H7 (cell line): ENCODE results near the gene CEBPA. TPM values are rescaled to one million over a fixed set of nuclear protein-coding genes. Genes with fewer than 3 reads are reported as not detected.
"Not testable (repeated sequence)": the region's sequence is repeated elsewhere in the genome, so short reads cannot be mapped to it uniquely, and the experiment has no call there.

Experiments
- DNase-seq: peaks from one replicate; pipeline ENCODE4 v3.0.0; 2012
- H3K27me3 ChIP-seq: 2 replicates; pipeline ENCODE4 v1.6.0; 2011; ENCODE audit warnings: mild to moderate bottlenecking, low read length; ENCODE audit not compliant: control insufficient read depth, insufficient read depth
- H3K36me3 ChIP-seq: replicated peaks from 2 replicates; pipeline ENCODE4 v1.5.1; 2011; ENCODE audit warnings: low read length; ENCODE audit not compliant: control insufficient read depth, insufficient read depth
- H3K4me3 ChIP-seq: 2 replicates; pipeline ENCODE4 v1.5.1; 2011; ENCODE audit warnings: low read depth, mild to moderate bottlenecking, control low read depth, low read length, moderate library complexity; ENCODE audit not compliant: insufficient read depth
- total RNA-seq: library from RNA; depleted of rRNA; stranded (reverse); fragments of >200 nt; shearing (Covaris generic); gene quantifications from 2 replicates; pipeline ENCODE4 v1.2.3, GENCODE V29; 2014

CEBPA gene
- total RNA-seq, 1 experiment from 2014 or later: 3.2 TPM

DNA sequence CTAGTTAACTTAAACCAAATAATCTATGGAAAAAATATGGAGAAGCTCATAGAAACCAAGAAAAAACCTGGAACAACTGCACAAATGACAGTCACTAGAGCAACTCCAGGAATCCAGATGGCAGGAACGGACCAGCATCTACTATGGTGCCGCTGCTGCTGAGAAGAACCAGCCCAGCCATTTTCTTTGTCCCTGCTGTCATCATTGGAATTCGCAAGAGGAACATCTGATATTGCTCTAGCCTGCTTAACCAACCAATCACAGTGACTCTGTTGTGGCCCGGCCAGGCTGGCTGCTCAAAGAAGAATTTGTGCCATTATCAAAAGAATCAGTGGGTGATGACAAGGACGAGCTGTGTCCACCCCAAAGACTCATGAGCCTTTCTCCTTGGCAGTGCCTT is 33.1 kb upstream of the CEBPA start:
- no peaks in the 10 kb centered on the region for H3K36me3 ChIP-seq
- H3K27me3 ChIP-seq: no peaks in the 10 kb centered on the region
- DNase-seq: no peak
- H3K4me3 ChIP-seq: no peak overlapping the region

DNA sequence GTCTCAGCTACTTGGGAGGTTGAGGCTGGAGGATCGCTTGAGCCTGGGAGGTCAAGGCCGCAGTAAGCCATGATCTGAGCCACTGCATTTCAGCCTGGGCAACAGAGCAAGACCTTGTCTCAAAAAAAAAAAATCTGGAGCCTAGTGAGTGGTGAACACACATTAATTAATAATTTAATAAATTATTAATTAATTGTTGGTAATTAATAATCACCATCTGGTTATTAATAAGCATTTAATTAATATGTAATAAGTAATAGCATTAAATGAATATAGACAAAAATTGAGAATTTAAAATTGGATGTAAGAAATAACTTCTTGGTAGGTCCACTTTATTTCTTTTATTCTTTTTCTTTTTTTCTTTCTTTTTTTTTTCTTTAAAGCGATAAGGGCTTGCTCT is 31.9 kb upstream of the CEBPA start:
- H3K36me3 ChIP-seq: no peaks in the 10 kb centered on the region
- DNase-seq: no peak
- no peak overlapping the region for H3K4me3 ChIP-seq
- H3K27me3 ChIP-seq: no peaks in the 10 kb centered on the region

DNA sequence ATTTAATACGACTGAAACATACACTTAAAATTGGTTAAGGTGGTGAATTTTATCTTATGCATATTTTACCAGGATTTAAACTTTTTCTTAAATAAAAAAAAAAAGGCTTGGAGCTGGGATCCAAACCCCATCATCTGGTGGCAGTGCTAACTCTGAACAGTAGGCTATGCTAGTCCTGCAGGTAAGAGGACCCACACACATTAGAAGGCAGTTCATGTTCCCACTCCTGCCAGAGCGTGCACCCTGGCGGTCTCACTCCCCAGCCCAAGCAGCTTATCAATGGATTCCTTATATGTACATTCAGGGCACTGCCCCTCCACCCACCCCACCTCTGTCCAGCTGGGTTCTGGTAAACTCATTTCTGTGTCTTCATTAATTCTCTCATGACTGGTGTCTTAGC is 31.3 kb upstream of the CEBPA start:
- H3K36me3 ChIP-seq: no peaks in the 10 kb centered on the region
- no peaks in the 10 kb centered on the region for H3K27me3 ChIP-seq
- no peak for DNase-seq
- no peak overlapping the region for H3K4me3 ChIP-seq

DNA sequence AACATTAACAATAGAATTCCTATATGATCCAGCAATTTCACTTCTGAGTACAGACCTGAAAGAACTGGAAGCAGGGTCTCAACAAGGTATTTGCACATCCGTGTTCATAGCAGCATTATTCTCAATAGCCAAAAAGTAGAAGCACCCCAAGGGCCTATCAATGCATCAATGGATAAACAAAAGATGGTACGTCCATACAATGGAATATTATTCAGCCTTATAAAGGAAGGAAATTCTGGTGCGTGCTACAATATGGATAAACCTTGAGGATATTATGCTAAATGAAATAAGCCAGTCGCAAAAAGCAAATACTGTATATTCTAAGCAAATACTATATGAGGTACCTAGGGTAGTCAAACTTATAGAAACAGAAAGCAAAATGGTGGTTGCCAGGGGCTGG is 30.8 kb upstream of the CEBPA start:
- H3K4me3 ChIP-seq: no peak overlapping the region

DNA sequence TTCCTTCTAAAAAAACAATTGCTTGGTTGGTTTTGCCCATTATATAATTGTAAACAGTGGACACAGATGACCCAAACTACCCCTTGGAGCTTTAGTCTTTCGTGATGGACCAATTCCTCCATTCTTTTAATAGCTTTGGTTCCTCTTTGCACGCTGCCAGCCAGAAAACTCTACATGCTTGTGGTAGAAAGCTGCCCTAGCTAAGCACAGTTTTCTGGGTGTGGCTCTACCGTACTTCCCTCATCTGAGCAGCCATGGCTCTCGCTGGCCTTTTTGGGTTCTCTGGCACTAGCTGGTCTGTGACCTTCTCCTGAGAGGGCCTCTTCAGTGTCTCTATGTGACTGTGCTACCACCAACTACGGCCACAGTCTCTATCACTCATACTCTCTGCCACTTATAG is 29.9 kb upstream of the CEBPA start:
- Histone ChIP-seq H3K27me3 (no peaks in the 10 kb centered on the region), H3K4me3 (no peak overlapping the region), H3K36me3 (no peaks in the 10 kb centered on the region)
- no peak for DNase-seq

More for the DNA sequence above, 30.8 kb upstream of the CEBPA start:
- DNase-seq: no peak
- no peaks in the 10 kb centered on the region for H3K36me3 ChIP-seq
- no peaks in the 10 kb centered on the region for H3K27me3 ChIP-seq

DNA sequence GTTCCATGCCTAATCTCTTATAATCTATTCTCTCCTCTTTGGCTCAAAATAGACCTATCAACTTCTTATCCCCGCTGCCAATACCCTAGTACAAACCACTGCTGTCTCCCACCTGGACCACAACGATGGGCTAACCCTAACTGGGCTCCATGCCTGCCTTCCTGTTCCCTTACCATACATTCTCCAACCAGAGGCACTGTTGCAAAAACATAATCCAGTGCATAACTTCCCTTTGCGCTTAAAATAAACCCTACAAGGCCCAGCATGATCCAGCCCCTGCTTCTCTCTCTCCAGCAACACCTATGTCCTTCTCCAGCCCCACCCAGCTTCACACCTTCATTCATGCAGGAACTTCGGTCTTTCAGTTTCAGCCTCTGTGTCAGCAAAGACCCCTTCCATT is 27.4 kb upstream of the CEBPA start:
- H3K36me3 ChIP-seq: no peaks in the 10 kb centered on the region
- H3K27me3 ChIP-seq: no peaks in the 10 kb centered on the region
- DNase-seq: no peak

DNA sequence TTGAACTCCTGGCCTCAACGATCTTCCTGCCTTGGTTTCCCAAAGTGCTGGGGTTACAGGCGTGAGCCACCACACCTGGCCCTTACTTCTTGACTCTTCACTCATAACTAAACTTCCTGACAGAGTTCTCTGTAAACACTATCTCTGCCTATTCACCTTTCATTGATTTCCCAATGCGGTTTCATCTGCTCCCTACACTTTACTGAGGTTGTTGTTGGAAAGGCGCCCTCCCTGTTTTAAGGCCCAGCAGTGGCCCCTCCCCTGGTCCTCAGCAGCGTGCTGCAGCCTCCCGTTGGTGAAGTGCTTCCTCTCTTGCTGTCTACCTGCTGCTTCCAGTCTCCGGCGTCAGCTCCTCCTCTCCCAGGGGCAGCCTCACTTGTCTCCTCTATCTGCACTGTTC is 26.7 kb upstream of the CEBPA start:
- H3K36me3 ChIP-seq: no peaks in the 10 kb centered on the region
- no peak overlapping the region for H3K4me3 ChIP-seq
- no peak for DNase-seq
- H3K27me3 ChIP-seq: no peaks in the 10 kb centered on the region

More for the DNA sequence above, 27.4 kb upstream of the CEBPA start:
- no peak overlapping the region for H3K4me3 ChIP-seq

DNA sequence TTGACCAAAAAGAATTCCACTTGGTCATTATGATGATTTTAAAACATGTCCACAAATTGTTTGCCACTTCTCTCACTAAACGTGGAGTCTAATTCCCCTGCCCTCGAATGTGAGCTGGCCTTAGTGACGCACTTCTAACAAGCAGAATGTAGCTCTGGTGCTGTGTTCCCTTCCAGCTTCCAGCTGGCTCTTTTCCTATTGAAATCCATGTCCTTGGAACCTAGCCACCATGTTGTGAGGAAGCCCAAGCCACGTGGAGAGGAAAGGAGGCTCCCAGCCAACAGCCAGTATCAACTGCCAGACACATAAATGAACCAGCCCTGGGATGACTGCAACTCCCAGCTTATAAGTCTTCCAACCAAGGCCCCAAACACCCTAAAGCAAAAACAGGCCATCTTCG is 23.6 kb upstream of the CEBPA start:
- H3K4me3 ChIP-seq: no peak overlapping the region
- H3K27me3 ChIP-seq: no peaks in the 10 kb centered on the region
- DNase-seq: no peak
- no peaks in the 10 kb centered on the region for H3K36me3 ChIP-seq

DNA sequence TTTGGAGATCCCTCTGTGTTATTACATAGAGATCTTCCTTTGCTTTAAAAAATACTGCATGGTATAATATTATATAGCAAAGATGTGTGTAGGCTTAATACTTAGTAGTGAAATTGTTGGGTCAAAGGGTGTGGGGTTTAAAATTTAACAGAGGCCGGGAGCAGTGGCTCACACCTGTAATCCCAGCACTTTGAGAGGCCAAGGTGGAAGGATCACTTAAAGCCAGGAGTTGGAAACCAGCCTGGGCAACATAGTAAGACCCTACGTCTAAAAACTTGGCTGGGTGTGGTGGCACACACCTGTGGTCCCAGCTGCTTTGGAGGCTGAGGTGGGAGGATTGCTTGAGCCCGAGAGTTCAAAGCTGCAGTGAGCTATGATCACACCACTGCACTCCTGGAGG is 22.3 kb upstream of the CEBPA start:
- DNase-seq: no peak

DNA sequence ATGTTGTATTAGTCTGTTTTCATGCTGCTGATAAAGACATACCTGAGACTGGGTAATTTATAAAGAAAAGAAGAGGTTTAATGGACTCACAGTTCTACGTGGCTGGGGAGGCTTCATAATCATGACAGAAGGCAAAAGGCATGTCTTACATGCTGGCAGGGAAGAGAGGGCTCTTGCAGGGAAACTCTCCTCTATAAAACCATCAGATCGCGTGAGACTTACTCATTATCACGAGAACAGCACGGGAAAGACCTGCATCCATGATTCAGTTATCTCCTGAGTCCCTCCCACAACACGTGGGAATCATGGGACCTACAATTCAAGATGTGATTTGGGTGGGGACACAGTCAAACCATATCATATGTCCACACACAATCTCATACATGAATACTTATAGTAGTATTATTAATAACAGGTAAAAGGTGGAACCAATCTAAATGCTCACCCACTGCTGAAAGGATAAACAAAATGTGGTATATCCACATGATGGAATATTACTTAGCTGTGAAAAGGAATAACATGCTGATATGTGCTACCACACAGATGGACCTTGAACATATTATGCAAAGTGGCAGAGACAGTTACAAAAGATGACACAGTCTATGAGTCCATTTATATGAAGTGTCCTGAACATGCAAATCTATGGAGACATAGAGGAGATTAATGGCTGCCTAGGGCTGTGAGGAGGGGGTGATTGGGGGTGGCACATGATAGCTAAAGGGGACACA is 20.9 kb upstream of the CEBPA start:
- DNase-seq: no peak
- Histone ChIP-seq H3K4me3 (no peak overlapping the region), H3K27me3 (no peaks in the 10 kb centered on the region), H3K36me3 (no peaks in the 10 kb centered on the region)

More for the DNA sequence above, 22.3 kb upstream of the CEBPA start:
- no peaks in the 10 kb centered on the region for H3K27me3 ChIP-seq
- no peaks in the 10 kb centered on the region for H3K36me3 ChIP-seq
- no peak overlapping the region for H3K4me3 ChIP-seq

DNA sequence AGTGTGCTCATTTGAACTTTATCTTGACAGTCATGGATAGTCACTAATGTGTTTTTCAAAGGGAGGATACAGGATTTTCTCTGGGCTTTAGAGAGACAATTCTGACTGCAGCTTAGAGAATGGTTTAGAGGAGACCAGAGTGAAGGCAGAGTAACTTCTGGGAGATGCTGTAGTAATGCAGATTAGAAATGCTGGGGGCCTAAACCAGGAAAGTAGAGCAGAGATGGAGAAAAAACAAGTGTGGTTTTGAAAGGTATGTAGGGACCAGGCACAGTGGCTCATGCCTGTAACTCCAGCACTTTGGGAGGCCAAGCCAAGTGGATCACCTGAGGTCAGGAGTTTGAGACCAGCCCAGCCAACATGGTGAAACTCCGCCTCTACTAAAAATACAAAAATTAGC is 18.3 kb upstream of the CEBPA start:
- DNase-seq: no peak
- Histone ChIP-seq H3K36me3 (no peaks in the 10 kb centered on the region), H3K27me3 (no peaks in the 10 kb centered on the region), H3K4me3 (no peak overlapping the region)

DNA sequence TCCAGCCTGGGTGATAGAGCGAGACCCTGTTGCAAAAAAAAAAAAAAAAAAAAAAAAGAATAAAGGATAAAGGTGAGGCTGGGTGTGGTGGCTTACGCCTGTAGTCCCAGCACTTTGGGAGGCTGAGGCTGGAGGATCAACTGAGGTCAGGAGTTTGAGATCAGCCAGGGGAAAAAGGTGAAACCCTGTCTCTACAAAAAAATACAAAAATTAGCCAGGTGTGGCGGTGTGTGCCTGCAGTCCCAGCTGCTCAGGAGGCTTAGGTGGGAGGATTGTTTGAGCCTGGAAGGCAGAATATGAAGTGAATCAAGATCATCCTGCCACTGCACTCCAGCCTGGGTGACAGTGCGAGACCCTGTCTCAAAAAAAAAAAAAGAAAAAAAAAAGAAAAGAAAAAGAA is 15.7 kb upstream of the CEBPA start:
- H3K27me3 ChIP-seq: not testable (repeated sequence)

DNA sequence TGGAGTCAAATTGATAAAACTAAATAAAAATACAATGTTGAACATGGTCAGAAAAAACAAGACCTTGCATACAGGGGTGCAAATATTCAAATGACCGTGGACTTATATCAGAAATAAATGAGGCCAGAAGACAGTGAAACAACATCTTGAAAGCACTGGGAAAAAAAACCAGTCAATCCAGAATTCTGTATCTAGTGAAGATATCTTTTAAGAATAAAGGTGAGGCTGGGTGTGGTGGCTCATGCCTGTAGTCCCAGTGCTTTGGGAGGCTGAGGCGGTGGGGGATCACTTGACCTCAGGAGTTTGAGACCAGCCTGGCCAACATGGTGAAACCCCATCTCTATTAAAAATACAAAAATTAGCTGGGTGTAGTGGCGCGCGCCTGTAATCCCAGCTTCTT is 15.2 kb upstream of the CEBPA start:
- no peaks in the 10 kb centered on the region for H3K27me3 ChIP-seq
- DNase-seq: no peak
- no peak overlapping the region for H3K4me3 ChIP-seq
- H3K36me3 ChIP-seq: no peaks in the 10 kb centered on the region

More for the DNA sequence above, 15.7 kb upstream of the CEBPA start:
- DNase-seq, H3K4me3 ChIP-seq, H3K36me3 ChIP-seq: not testable (repeated sequence)

DNA sequence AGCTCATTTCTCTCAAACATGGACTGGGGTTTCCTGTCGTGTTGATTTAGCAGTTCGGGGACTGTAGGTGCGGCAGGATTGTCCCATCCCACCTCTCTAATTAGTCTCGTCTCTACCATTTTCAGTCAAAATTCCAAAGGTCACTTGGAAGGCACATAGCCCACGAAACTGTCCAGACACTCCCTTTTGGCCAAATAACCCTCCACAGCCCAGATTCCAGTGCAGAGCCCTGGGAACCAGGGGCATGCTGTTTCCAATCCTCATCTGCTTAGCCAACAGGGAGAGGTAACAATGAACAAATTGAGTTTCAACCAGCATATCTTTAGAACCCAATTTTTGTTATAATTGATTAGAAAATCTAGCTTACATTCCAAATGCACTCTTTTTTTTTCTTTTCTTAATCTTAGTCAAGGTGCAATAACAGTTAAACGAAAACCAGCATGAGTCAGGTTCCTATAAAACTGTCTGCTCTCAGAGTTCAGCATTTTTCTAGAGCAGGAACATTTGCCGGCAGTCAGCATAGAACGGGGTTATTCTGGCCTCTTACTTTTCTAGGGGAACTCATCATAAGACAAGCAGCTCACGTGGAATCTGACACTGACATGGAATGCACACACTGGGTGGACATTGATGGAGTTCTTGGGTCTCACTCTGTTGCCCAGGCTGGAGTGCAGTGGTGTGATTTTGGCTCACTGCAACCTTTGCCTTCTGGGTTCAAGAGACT is 14.4 kb upstream of the CEBPA start:
- H3K36me3 ChIP-seq: no peaks in the 10 kb centered on the region
- H3K27me3 ChIP-seq: no peaks in the 10 kb centered on the region
- DNase-seq: no peak
- no peak overlapping the region for H3K4me3 ChIP-seq

DNA sequence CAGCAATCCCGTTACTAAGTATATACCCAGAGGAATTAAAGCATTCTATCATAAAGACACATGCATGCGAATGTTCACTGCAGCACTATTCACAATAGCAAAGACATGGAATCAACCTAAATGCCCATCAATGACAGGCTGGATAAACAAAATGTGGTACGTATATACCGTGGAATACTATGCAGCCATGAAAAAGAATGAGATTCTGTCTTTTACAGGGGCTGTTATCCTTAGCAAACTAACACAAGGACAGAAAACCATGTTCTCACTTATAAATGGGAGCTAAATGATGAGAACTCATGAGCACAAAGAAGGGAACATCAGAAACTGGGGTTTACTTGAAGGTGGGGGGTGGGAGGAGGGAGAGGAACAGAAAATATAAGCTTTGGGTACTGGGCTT is 10.5 kb upstream of the CEBPA start:
- DNase-seq, H3K4me3 ChIP-seq, H3K27me3 ChIP-seq, H3K36me3 ChIP-seq: not testable (repeated sequence)
